ENCODE data around the gene RANBP1.

Gene RANBP1

GRCh38 chr22:20125201-20126174 is 9.6 kb downstream of the RANBP1 start:
- no peak for DNase-seq

DNA sequence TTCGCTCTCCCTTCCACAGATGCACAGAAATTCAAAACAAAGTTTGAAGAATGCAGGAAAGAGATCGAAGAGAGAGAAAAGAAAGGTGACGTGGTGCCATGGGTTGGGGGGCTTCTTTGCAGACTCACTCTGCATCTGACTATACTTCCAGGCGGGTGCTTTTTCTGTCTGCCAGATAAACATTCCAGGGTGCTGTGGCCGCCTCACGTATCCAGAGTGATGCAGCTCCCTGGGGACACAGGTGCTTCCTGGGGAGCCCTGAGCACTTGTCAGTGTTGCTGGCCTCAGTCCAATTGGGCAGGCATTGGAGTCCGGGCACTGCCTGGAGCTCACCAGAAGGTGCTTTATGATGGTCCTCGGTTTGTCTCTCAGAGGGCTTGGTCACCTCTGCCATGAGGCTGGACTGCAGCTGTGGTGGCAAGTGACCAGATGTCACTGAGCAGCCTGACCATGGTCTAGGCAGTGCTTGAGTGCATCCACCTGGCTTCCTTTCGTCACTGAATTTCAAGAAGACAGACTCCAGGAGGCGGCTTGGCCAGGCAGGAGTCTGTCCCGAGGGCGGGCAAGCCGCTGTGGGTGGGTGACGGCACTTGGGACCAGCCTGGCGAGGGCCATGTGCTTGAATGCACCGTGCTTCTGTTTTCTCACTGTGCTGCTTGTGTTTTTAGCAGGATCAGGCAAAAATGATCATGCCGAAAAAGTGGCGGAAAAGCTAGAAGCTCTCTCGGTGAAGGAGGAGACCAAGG is 10.6 kb downstream of the RANBP1 start:
- DNase-seq: no peak

DNA sequence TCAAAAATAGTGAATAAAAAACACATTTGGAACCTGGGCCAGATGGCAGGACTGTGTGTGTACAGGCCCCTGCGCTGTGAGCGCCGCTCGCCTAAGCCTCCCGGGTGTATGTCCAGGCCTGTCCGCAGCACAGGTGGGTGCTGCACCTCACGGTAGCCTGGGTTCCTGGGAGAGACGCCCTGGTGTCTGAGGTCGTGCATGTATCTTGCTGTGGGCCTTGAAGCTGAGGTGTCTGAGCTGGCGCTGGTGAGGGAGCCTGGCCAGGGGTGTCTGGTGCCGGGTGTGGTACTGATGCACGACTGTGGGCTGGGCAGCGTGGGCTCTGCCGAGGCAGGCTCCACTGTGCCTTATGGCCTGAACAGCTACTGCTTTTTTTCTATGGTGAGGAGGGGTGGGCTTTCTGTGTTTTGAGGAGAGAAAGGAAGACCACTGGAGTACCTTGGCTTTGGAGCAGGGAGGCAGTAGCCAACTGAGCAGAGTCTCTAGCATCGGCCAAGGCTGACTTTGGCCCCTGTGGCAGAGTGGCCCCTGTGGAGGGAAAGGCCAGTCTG is 11.5 kb downstream of the RANBP1 start:
- no peak for DNase-seq

- no peak for DNase-seq
Observed at GRCh38 chr22:20127869-20128618, 12.1 kb downstream of the RANBP1 start.

GRCh38 chr22:20128619-20128901 is 12.7 kb downstream of the RANBP1 start:
- DNase-seq: no peak

DNA sequence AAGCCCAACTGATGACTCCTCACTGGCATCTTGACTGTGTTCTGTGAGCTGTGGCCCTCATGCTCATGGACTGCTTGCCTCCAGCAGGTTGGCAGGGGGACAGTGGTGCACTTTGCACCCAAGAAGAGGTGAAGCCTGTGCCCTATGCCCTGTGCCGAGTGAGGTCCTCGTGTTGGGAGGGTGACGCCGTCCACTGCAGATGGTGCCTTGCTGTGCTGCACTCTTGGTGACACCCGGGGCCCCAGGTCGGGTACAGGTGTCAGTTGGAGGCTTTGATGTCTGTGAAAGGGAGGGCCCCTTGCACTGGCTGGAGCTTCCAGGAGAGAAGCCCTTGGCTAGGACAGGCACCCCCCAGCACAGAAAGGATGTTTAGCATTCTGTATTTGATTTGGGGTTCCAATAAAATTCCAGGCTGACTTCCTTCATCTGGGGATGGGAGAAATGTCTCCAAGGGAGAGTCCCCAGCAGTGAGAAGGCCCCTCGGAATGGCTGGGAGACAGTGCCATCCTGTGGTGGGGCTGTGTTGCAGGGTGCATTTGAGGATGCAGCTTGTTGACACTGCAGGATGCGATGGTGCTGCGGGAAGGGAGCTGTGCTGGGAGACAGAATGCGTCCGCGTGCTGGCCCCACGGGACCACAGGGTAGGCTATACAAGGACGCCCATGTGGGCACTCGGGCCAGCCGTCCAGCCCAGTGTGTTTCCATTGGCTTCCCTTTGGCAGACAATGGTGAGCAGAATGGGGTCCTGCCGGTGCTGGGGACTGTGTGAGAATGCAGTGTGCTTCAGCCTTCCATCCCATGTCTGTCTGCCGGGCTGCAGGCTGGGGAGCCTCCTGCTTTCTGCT is 13.2 kb downstream of the RANBP1 start:
- no peak for DNase-seq

GRCh38 chr22:20129747-20130014 is 13.8 kb downstream of the RANBP1 start:
- no peak for DNase-seq

GRCh38 chr22:20130319-20130718 is 14.4 kb downstream of the RANBP1 start:
- no peak for DNase-seq

GRCh38 chr22:20130731-20131596 is 15.1 kb downstream of the RANBP1 start:
- DNase-seq: peak; percentile 59

DNA sequence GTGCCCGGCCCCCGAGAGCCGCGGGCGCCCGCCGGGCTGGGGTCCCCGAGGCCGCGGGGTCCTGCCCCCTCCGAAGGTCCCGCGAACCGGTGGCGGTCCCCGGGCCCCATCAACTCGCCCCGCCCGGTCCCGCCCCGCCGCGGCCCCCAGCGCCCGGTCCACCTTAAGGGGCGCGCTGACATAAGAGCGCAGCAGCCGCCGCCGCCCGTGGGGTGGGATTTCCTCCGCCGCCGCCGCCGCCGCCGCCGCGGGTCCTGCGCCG is 15.6 kb downstream of the RANBP1 start, which contains the start of gene ZDHHC8:
Gene ZDHHC8, plus strand, starts transcription at position 208 of the 262 bp plus-strand sequence. CDS start 144 bp downstream, outside the sequence.
- DNase-seq: no peak

- DNase-seq: no peak
Observed at GRCh38 chr22:20131859-20132685, 16.2 kb downstream of the RANBP1 start.

DNA sequence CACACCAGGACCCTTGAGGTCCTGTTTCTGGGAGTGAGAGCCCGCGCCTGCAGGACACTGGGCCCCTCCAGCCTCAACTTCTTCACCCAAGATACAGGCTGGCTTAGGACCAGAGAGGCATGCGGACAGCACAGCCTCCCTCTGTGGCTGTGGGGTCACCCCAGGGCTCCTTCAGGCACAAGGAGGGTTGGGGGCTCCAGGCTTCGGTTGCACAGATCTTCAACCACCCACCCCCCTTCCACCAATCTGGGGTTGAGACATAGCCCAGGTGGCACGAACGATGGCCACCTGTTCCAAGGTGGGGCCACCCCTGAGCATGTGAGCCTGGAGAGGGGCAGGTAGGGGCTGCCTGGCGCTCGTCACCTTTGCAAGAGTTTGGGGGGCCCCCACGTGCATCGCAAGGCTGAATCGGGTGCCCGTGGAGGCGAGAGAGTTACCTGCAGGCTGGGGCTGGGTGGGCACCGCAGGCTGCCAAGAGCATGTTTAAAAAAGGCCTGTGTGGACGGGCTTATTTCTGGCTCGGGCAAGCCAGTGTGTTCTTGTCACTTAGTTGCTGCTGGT is 16.9 kb downstream of the RANBP1 start:
- DNase-seq: no peak

GRCh38 chr22:20133930-20134549 is 18.1 kb downstream of the RANBP1 start:
- DNase-seq: no peak

DNA sequence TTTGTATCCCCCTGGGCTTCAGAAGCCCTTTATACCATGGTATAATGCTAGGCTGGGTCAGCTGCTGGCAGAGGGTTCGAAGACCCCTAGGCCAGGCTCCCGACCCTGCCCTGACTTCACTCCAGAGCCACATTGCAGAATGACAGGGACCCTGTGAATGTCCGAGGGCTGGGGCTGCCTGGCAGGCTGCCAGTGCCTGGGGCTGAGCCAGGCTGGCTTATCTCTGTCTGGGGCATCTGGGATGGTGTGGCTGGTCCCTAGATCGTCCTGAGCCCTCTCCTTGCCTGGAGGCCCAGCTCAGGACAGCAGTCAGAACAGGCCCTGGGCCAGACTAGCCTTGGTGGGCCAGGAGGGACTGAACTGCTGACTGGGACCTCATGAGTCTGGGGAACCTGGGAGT is 19.4 kb downstream of the RANBP1 start:
- no peak for DNase-seq

DNA sequence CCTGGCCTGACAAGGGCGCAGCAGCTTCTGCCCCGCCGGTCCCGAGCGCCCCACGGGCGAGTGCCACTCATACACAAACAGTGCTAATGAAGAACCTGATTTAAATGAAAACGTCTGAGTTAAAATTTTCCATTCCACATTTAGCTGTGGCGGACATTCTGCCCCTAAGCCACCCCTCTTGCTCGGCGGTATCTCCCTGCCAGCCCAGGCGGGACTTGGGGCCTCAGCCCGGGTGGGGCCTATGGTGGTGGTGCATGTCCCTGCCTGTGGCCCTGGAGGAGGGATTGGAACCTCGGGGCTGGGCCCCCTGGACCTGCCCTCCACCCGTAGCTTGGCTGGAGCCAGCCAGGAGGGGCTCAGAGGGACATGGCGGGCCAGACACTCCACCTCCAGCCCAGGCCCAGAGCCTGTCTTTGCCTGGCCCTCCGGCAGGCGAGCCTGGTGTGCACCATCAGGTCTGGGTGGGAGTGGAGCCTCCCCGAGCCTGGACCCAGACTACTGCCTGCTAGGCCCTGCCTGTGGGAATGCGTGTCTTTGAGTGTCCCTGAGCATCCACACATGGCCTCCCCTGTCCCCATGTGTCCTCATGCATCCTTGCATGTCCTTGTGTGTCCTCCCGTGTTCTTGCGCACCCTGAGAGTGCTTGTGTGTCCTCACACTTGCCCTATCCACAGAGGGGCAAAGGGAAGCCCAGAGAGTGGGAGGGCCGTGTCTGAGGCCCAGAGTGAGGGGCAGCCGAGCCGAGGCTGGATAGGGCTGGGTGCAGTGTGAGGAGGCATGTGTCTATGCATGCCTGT is 20.1 kb downstream of the RANBP1 start:
- DNase-seq: no peak

- DNase-seq: no peak
Observed at GRCh38 chr22:20136603-20136873, 20.6 kb downstream of the RANBP1 start.

- no peak for DNase-seq
Observed at GRCh38 chr22:20137113-20137512, 21.2 kb downstream of the RANBP1 start.

DNA sequence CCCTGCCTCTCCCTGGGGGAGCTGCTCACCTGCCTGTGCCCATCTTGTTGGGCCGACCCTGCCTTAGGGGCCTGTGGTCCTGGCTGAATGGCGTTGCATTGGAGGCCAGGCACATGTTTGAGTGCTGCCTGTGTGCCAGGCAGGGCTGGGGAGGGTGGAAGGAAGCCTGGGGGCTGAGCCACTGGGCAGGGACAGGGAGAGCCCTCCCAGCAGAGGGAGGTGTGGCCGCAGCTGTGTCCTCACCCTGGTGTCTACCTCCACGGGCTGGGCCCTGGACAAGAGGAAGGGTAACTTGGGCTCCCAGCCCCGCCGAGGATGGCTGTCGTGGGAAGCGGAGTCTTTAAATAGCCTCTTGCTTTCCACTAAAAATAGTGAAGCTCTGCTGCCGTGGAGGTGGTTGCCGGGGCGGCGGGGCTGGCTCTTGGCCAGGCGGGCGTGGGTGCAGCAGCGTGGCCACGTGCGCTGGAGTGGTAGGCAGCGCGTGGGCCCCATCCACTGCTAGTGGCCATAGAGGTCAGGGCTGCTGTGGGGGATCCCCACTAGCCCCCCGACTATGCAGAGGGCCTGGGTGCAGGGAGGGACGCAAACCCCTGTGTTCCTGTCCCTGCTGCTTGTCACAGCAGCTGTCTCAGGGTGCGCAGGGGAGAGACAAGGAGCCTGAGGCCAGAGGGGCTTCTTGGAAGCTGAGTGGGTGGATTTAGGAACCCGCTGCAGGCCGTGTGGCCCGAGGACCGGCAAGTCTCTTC is 21.9 kb downstream of the RANBP1 start:
- DNase-seq: no peak

GRCh38 chr22:20138417-20138738 is 22.5 kb downstream of the RANBP1 start:
- no peak for DNase-seq

All from NCI-H2227 treated with DMSO at 0.1 percent for 48 hours (cell line).